Neural progenitor cell (in vitro differentiated cells): ENCODE results near the gene TUSC7. TPM values are rescaled to one million over a fixed set of nuclear protein-coding genes. Genes with fewer than 3 reads are reported as not detected.
A peak's percentile ranks its signal among the peaks of the same experiment; 100 is the strongest.

Source experiments
- DNase-seq: peaks from one replicate; pipeline ENCODE4 v3.0.0-alpha.2; 2016; ENCODE audit warnings: low spot score
- H2AFZ ChIP-seq: fragments of 200-600 bp; sonication (generic); replicated peaks from 2 replicates; pipeline ENCODE4 v1.6.1; 2016; ENCODE audit warnings: antibody characterized with exemption
- H3F3A ChIP-seq: fragments of 200-600 bp; sonication (generic); 2 replicates; pipeline ENCODE4 v1.6.1; 2016; ENCODE audit warnings: antibody characterized with exemption, low read depth
- H3K27ac ChIP-seq: fragments of 200-600 bp; sonication (generic); 2 replicates; pipeline ENCODE4 v1.5.1; 2016; ENCODE audit warnings: mild to moderate bottlenecking
- H3K27me3 ChIP-seq: fragments of 200-600 bp; sonication (generic); 2 replicates; pipeline ENCODE4 v1.6.1; 2016; ENCODE audit warnings: mild to moderate bottlenecking, moderate library complexity
- H3K36me3 ChIP-seq: fragments of 200-600 bp; sonication (generic); 2 replicates; pipeline ENCODE4 v1.5.1; 2016
- H3K4me1 ChIP-seq: fragments of 200-600 bp; sonication (generic); 2 replicates; pipeline ENCODE4 v1.6.1; 2016; ENCODE audit warnings: mixed run types
- H3K4me2 ChIP-seq: fragments of 200-600 bp; sonication (generic); 2 replicates; pipeline ENCODE4 v1.6.1; 2016
- H3K4me3 ChIP-seq: fragments of 200-600 bp; sonication (generic); 2 replicates; pipeline ENCODE4 v1.5.1; 2016
- H3K79me2 ChIP-seq: fragments of 200-600 bp; sonication (generic); 2 replicates; pipeline ENCODE4 v1.6.1; 2016; ENCODE audit warnings: low read depth
- H3K9ac ChIP-seq: fragments of 200-600 bp; sonication (generic); 2 replicates; pipeline ENCODE4 v1.6.1; 2016
- H3K9me3 ChIP-seq: fragments of 200-600 bp; sonication (generic); 2 replicates; pipeline ENCODE4 v1.5.1; 2016; ENCODE audit warnings: low read depth
- H4K20me1 ChIP-seq: fragments of 200-600 bp; sonication (generic); 2 replicates; pipeline ENCODE4 v1.6.1; 2016; ENCODE audit warnings: low read depth
- H3K27ac Mint-ChIP-seq: 3 replicates; pipeline ENCODE4 v1.8.0; 2021; ENCODE audit warnings: mixed read lengths
- H3K27me3 Mint-ChIP-seq: 2 replicates; pipeline ENCODE4 v1.8.0; 2022; ENCODE audit warnings: low read depth, mild to moderate bottlenecking, inconsistent platforms, moderate library complexity, mixed read lengths; ENCODE audit not compliant: insufficient read depth
- H3K36me3 Mint-ChIP-seq: 3 replicates; pipeline ENCODE4 v1.8.0; 2021; ENCODE audit warnings: mixed read lengths
- H3K4me1 Mint-ChIP-seq: 3 replicates; pipeline ENCODE4 v1.8.0; 2021; ENCODE audit warnings: mixed read lengths
- H3K4me3 Mint-ChIP-seq: 3 replicates; pipeline ENCODE4 v1.8.0; 2021; ENCODE audit warnings: mild to moderate bottlenecking, moderate library complexity, mixed read lengths
- H3K9me3 Mint-ChIP-seq: 3 replicates; pipeline ENCODE4 v1.8.0; 2020; ENCODE audit warnings: mixed read lengths
- CTCF ChIP-seq: fragments of 200-600 bp; sonication (generic); IDR thresholded peaks from 2 replicates; pipeline ENCODE4 v1.5.1; 2017; ENCODE audit warnings: antibody characterized with exemption, mild to moderate bottlenecking
- EZH2 ChIP-seq: fragments of 200-600 bp; sonication (generic); IDR thresholded peaks from 2 replicates; pipeline ENCODE4 v1.6.1; 2017; ENCODE audit warnings: antibody characterized with exemption, mild to moderate bottlenecking, moderate library complexity
- EZH2phosphoT487 ChIP-seq: fragments of 200-600 bp; sonication (generic); IDR thresholded peaks from 2 replicates; pipeline ENCODE4 v1.6.1; 2017; ENCODE audit warnings: antibody characterized with exemption
- total RNA-seq: library from RNA; depleted of rRNA; stranded (reverse); fragments of >200 nt; gene quantifications from 2 replicates; pipeline ENCODE4 v1.2.3, GENCODE V29; 2015; ENCODE audit warnings: low replicate concordance

TUSC7 gene
- total RNA-seq, 1 donor from 2014 or later: not detected

- Histone ChIP-seq H3K4me1 (peaks cover 13% of the 10 kb centered on the region), H3K36me3 (no peaks in the 10 kb centered on the region), H4K20me1 (no peaks in the 10 kb centered on the region), H3K4me3 (no peak overlapping the region), H3K27ac (no peak overlapping the region), H3K9me3 (no peaks in the 10 kb centered on the region), H3K4me2 (peak overlapping the region; percentile 15), H3K79me2 (no peaks in the 10 kb centered on the region), H3K27me3 (no peaks in the 10 kb centered on the region), H3K9ac (no peak overlapping the region), H2AFZ (peak overlapping the region; percentile 11), H3F3A (no peaks in the 10 kb centered on the region)
- no peaks in the 10 kb centered on the region for H3K4me1 Mint-ChIP-seq
- H3K27me3 Mint-ChIP-seq: no peaks in the 10 kb centered on the region
- no peaks in the 10 kb centered on the region for H3K9me3 Mint-ChIP-seq
- peak; percentile 46 for DNase-seq
- H3K27ac Mint-ChIP-seq: no peak overlapping the region
- H3K36me3 Mint-ChIP-seq: no peaks in the 10 kb centered on the region
- TF ChIP-seq EZH2 (no peak), CTCF (no peak), EZH2phosphoT487 (no peak)
- no peak overlapping the region for H3K4me3 Mint-ChIP-seq
Measured at GRCh38 chr3:116741467-116741866, 31.9 kb downstream of the TUSC7 start.

GRCh38 chr3:116743062-116743461 lies 33.5 kb downstream of the TUSC7 start:
- H3K4me1 Mint-ChIP-seq: no peaks in the 10 kb centered on the region
- no peaks in the 10 kb centered on the region for H3K36me3 Mint-ChIP-seq
- no peaks in the 10 kb centered on the region for H3K27me3 ChIP-seq
- no peaks in the 10 kb centered on the region for H3K79me2 ChIP-seq
- no peaks in the 10 kb centered on the region for H3K9me3 ChIP-seq
- H4K20me1 ChIP-seq: no peaks in the 10 kb centered on the region
- H3K4me3 ChIP-seq: no peak overlapping the region
- no peak for TF ChIP-seq EZH2phosphoT487
- no peak for TF ChIP-seq EZH2
- TF ChIP-seq CTCF: no peak
- no peak for DNase-seq
- H3K36me3 ChIP-seq: no peaks in the 10 kb centered on the region
- no peaks in the 10 kb centered on the region for H3F3A ChIP-seq
- H3K4me1 ChIP-seq: peaks cover 13% of the 10 kb centered on the region
- no peak overlapping the region for H3K27ac Mint-ChIP-seq
- no peak overlapping the region for H3K4me2 ChIP-seq
- no peak overlapping the region for H3K27ac ChIP-seq
- H3K9ac ChIP-seq: no peak overlapping the region
- no peaks in the 10 kb centered on the region for H3K9me3 Mint-ChIP-seq
- H3K27me3 Mint-ChIP-seq: no peaks in the 10 kb centered on the region
- H2AFZ ChIP-seq: no peak overlapping the region
- no peak overlapping the region for H3K4me3 Mint-ChIP-seq

GRCh38 chr3:116749388-116749787 lies 39.8 kb downstream of the TUSC7 start:
- H3F3A ChIP-seq: no peaks in the 10 kb centered on the region
- Mint-ChIP-seq H3K4me1 (peaks cover 9% of the 10 kb centered on the region), H3K36me3 (no peaks in the 10 kb centered on the region), H3K9me3 (no peaks in the 10 kb centered on the region), H3K27me3 (no peaks in the 10 kb centered on the region), H3K4me3 (no peak overlapping the region), H3K27ac (no peak overlapping the region)
- H2AFZ ChIP-seq: no peak overlapping the region
- H3K27ac ChIP-seq: no peak overlapping the region
- H4K20me1 ChIP-seq: no peaks in the 10 kb centered on the region
- no peaks in the 10 kb centered on the region for H3K27me3 ChIP-seq
- no peak overlapping the region for H3K4me2 ChIP-seq
- H3K9ac ChIP-seq: no peak overlapping the region
- peaks cover 3% of the 10 kb centered on the region for H3K4me1 ChIP-seq
- H3K4me3 ChIP-seq: no peak overlapping the region
- no peaks in the 10 kb centered on the region for H3K9me3 ChIP-seq
- no peaks in the 10 kb centered on the region for H3K36me3 ChIP-seq
- no peaks in the 10 kb centered on the region for H3K79me2 ChIP-seq
- TF ChIP-seq CTCF (no peak), EZH2 (no peak), EZH2phosphoT487 (no peak)
- no peak for DNase-seq
